Measurements from ENCODE around the gene CYP2A13.
"Not testable (repeated sequence)": the region's sequence is repeated elsewhere in the genome, so short reads cannot be mapped to it uniquely, and the experiment has no call there.

The CYP2A13 gene, protein sequence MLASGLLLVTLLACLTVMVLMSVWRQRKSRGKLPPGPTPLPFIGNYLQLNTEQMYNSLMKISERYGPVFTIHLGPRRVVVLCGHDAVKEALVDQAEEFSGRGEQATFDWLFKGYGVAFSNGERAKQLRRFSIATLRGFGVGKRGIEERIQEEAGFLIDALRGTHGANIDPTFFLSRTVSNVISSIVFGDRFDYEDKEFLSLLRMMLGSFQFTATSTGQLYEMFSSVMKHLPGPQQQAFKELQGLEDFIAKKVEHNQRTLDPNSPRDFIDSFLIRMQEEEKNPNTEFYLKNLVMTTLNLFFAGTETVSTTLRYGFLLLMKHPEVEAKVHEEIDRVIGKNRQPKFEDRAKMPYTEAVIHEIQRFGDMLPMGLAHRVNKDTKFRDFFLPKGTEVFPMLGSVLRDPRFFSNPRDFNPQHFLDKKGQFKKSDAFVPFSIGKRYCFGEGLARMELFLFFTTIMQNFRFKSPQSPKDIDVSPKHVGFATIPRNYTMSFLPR

DNA sequence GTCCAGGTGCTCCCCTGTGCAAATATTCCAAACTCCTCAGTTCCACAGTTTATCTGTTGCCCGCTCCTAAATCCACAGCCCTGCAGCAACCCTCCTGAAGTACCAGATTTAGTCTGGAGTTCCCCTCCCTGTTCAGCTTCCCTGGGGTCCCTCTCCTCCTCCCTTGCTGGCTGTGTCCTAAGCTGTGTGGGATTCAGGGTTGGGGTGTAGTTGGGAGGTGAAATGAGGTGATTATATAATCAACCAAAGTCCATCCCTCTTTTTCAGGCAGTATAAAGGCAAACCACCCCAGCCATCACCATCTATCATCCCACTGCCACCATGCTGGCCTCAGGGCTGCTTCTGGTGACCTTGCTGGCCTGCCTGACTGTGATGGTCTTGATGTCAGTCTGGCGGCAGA is at the start of gene CYP2A13:
Gene CYP2A13 (plus strand): TSS at position 301 of the 400 bp plus-strand sequence. CDS start 21 bp downstream, at position 322.
- no peak for DNase-seq

DNA sequence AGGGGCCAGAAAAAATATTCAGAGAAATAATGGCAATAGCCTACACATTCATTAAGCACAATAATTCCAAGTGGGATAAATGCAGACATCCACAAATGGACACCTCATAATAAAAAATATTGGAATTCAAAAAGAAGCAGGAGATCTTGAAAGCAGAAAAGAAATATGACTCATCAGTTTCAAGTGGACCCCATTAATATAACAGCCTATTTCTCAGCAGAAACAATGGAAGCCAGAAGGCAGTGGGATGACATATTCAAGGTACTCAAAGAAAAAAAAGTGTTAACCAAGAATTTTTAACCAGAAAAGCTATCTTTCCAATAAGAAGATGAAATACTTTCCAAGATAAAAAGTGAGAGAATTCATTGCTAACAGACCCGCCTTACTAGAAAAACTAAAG is 48.4 kb upstream of the CYP2A13 start:
- DNase-seq: no peak

DNA sequence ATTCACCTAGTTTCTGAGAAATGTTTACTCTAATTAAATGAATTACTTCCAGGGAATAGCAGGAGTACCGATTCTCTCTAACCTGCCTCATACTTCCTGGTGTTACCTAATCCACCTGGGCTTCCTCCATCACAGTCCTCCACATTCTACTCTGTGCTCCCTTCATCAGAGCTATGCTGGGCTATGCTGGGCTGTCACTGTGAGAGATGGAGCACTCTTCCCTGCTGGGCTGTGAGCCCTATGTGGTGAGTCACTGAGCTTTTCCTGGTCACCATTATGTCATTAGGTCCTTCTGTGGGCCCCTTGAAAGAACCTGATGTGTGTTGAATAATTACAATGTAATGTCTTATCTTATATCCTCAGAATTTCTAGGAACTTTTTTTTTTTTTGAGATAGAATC is 43.2 kb upstream of the CYP2A13 start:
- not testable (repeated sequence) for DNase-seq

DNA sequence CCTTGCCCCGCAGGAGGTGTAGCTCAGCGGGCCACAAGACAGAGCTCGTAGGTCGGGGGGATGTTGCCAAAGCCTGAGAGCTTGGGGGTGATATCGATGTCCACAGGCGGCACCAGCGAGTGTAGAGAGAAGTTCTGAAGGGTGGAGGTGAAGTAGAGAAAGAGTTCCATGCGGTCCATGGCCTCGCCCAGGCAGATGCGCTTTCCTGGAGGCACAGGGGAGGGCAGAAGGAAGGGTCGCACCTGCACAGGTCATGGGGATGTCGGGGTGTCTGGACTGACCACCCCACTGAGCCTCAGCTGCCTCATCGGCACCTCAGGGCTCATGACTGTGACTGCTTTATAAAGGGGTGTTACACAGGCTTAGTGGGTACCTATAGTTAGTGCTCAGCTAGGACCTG is 37.8 kb upstream of the CYP2A13 start:
- DNase-seq: no peak

DNA sequence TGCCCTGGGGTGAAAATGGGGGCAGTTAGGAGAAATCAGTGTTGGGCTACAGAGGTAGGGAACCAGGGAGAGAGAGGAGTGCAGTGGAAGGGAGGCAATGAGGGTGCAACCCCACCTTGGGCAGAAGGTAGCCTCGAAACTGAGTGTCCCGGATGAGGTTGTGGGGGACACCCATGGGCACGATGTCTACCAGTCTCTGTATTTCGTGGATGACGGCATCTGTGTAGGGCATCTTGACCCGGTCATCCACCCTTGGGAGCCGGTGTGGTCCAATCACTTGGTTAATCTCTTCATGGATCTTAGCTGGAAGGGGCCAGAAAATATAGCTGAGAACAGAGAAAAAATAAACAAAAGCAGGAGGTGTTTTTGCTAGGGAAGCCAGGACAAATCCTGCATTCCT is 36.1 kb upstream of the CYP2A13 start:
- not testable (repeated sequence) for DNase-seq

DNA sequence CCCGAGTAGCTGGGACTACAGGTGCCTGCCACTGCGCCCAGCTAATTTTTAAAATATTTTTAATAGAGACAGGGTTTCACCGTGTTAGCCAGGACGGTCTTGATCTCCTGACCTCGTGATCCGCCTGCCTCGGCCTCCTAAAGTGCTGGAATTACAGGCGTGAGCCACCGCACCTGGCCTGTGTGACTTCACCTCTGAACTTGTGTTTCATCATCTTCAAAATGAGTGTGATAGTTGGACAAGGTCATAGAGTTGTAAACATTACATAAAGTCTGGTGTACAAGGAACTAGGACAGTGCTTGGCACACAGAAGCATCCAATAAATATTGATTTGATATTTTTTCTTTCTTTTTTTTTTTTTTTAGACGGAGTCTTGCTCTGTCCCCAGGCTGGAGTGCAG is 34.9 kb upstream of the CYP2A13 start:
- not testable (repeated sequence) for DNase-seq

DNA sequence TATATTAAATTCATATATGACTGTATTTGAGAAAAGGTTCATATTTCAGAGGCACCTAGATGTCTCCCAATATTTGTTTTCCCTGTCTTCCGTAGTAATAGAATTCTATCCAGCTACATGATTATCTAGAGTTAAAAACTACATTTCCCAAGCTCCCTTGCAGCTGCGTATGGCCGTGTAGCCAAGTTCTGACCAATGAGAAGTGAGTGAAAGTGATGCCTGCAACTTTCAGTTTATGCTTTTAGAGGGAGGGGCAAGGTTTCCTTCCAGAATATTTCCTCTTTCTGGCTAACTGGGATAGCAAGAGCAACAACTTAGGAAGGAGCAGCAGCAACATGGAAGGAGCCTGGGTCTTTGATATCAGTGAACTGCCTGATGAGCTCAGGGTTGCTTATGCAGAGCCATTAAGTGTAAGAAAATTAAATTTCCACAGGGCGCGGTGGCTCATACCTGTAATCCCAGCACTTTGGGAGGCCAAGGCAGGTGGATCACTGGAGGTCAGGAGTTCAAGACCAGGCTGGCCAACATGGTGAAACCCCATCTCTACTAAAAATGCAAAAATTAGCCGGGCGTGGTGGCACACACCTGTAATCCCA is 23.2 kb upstream of the CYP2A13 start:
- DNase-seq: peak; percentile 20

DNA sequence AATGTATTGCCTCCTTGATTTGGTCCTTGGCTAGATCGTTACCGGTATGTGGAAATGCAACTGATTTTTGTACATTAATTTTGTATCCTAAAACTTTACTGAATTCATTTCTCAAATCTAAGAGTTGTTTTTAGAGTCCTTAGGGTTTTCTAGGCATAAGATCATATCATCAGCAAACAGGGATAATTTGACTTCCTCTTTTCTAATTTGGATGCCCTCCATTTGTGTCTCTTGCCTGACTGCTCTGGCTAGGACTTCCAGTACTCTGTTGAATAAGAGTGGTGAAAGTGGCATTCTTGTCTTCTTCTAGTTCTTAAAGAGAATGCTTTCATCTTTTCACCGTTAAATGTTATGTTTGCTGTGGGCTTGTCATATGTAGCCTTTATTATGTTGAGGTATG is 12.0 kb upstream of the CYP2A13 start:
- DNase-seq: no peak

DNA sequence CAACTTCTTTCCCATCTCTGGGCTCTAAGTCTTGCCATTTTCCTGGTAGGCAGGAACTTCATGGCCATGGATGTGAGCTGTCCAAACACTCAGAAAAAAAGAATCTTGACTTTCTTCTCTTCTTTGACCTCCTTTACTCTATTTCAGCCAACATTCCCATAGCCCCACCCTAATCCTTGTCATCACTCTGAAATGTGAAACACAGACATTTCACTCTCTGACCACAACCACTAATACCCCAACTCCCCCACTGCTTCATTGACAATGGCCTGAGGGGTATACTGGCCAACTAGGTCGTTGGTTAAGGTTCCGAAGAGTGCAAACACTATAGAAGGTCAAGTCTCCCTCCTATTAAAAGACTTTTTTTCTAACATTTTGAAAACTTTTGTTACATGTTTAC is 4.7 kb upstream of the CYP2A13 start:
- DNase-seq: no peak

DNA sequence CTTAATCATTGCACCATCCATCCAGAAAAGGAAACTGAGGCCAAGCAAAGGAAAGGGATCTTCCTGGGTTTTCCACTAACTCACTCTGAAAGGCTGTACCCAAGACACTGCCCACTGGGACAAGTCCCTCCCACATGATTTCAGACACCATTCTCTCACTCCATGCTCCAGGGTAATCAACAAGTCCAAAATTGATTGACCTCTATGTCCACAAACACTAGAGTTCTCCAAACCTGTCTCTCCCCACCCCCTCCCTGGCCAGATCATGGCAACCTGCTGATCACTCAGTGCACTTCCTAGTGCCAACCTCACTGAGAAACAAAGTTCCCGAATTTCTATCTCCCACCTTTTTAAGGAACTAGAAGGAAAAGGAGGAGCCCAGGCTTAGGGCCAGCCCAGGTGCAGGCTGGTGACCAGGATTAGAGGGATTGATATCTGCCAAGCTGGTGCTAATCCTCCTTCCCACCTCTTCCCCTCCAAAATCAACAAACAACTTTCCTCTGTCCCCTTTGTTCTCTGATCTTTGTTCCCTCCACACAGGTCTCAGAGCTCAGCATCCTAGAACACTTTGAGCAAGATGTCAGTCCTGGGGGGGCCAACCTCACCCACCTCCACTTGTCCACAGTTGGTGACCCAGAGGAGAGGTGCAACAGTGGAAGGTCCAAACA is 2.4 kb upstream of the CYP2A13 start:
- no peak for DNase-seq

DNA sequence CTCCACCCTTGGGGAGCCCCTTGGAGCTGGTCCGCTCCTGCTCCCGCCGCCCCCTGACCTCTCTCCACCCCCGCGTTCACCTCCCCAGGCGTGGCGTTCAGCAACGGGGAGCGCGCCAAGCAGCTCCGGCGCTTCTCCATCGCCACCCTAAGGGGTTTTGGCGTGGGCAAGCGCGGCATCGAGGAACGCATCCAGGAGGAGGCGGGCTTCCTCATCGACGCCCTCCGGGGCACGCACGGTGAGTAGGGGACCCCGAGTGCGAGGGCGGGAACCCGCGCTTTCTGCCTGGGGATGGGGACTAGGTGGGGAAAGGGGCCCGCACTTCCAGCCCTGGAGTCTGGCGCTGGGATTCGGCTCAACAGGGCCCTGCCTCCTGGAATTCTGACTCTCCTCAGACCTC is 1.7 kb downstream of the CYP2A13 start:
- no peak for DNase-seq

DNA sequence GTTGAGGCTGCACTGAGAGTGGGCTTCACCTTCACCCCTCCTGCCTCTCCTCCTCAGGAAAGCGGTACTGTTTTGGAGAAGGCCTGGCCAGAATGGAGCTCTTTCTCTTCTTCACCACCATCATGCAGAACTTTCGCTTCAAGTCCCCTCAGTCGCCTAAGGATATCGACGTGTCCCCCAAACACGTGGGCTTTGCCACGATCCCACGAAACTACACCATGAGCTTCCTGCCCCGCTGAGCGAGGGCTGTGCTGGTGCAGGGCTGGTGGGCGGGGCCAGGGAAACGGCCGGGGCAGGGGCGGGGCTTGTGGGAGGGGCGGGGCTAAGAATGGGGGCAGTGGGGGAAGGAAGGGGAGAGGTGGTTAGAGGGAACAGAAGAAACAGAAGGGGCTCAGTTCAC is 7.5 kb downstream of the CYP2A13 start:
- no peak for DNase-seq

DNA sequence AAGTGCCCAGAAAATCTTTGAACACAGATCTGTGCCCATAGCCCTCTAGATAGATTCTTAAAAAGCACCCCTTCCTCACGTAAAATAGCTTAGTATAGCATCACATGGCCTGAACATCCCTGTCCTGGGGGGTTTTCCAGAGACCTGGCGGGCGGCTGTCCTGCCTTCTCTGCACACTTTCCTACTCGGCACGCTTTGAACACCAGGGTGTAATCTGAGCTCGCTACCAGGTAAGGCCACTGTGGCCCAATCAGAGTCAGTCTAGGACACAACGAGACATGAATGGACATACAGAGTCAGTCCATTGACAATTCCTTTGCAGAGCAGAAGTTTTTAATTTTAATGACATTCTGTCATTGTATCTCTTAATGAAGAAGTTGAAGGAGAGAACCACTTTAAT is 8.1 kb downstream of the CYP2A13 start:
- no peak for DNase-seq

DNA sequence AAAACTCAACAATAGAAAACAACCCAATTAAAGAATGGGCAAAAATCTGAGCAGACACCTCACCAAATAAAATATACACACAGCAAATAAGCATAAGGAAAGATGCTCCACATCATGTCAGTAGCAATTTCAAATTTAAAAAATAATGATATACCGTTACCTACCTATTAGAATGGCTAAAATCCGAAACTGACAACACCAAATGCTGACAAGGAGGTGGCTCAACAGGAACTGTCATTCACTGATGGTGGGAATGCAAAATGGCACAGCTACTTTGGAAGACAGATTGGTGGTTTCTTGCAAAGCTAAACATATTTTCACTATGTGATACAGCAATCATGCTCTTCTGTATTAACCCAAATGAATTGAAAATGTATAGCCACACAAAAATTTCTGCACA is 9.1 kb downstream of the CYP2A13 start:
- no peak for DNase-seq

DNA sequence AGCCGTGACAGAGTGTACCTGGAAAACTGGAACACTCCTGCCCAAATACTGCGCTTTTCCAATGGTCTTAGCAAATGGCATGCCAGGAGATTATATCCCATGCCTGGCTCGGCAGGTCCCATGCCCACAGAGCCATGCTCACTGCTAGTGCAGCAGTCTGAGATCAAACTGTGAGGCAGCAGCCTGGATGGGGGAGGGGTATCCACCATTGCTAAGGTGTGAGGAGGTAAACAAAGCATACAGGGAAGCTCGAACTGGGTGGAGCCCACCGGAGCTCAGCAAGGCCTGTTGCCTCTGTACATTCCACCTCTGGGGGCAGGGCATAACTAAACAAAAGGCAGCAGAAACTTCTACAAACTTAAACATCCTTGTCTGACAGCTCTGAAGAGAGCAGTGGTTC is 10.5 kb downstream of the CYP2A13 start:
- DNase-seq: no peak

DNA sequence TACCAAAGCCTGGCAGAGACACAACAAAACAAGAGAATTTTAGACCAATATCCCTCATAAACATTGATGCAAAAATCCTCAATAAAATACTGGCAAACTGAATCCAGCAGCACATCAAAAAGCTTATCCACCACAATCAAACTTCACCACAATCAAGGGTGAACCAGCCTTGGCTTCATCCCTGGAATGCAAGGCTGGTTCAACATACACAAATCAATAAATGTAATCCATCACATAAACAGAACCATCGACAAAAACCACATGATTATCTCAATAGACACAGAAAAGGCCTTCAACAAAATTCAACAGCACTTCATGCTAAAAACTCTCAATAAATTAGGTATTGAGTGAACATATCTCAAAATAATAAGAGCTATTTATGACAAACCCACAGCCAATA is 14.0 kb downstream of the CYP2A13 start:
- DNase-seq: not testable (repeated sequence)

DNA sequence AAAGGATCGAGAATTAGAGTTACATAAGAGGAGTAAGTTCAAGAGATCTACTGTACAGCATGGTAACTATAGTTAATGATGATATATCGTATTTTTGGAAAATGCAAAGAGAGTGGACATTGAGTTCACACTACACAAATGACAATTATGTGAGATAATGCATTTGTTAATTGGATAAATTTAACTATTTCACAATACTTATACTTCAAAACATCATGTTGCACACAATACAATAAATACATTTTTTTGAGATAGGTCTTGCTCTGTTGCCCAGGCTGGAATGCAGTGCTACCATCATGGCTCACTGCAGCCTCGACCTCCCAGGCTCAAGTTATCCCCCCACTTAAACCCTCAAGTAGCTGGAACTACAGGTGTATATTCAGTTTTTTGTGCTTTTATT is 17.9 kb downstream of the CYP2A13 start:
- DNase-seq: no peak

DNA sequence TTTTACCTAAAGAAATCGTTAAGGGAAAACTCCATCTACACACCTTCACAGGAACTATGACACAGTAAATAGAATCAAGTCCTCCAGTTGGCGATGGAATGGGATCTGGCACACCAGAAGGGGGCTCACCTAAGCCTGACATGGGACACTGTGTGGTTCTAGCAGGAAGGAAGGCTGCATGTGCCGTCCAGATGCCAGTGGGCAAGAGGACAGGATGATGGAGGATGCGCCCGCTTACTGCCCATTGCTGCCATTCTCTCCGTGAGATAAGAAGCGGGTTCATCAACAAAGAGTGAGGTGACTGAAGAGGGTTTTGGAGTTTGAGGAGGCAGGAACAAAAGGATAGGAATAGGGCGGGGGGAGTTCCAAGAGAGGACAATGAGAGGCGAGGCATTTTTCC is 23.0 kb downstream of the CYP2A13 start:
- DNase-seq: no peak

DNA sequence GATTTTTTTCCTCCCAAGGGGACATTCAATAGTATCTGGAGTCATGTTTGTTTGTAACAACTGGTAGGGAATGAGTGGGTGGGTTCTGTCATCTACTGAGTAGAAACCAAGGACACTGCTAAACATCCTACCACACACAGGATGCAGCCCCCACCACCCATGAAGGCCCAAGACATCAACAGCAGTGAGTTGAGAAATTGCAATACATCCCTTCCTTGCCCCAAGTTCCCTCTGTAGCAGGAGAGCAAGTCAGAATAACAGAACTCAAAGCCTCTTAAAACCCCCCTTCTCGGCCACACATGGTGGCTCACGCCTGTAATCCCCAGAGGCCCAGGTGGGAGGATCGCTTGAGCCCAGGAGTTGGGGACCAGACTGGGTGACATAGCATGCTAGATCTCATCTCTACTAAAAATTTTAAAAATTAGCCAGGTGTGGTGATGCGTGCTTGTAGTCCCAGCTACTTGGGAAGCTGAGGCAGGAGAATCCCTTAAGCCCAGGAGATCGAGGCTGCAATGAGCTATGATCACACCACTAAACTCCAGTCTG is 23.6 kb downstream of the CYP2A13 start:
- DNase-seq: no peak

DNA sequence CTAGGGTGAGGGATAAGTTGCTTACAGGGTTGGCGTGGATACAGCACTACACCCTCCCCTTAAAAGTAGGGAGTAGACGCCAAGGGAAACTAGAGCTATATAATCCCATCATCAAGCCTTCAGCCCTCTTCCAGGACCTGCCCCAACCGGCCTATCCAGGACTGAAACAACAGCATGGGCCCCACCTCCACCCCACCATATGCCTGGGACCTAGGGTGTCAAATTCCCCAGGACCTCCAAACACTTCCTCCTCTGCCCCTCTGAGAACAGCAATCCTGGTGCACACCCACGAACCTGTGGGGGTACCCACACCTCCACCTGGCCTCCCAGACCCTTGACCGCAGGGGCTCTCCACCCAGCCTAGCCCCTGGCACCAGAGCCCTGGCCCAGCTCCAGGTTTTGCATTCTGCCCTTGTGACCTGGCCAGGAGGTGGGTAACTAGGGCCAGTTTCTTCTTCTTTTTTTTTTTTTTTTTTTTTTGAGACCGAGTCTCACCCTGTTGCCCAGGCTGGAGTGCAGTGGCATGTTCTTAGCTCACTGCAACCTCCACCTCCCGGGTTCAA is 24.6 kb downstream of the CYP2A13 start:
- DNase-seq: no peak

DNA sequence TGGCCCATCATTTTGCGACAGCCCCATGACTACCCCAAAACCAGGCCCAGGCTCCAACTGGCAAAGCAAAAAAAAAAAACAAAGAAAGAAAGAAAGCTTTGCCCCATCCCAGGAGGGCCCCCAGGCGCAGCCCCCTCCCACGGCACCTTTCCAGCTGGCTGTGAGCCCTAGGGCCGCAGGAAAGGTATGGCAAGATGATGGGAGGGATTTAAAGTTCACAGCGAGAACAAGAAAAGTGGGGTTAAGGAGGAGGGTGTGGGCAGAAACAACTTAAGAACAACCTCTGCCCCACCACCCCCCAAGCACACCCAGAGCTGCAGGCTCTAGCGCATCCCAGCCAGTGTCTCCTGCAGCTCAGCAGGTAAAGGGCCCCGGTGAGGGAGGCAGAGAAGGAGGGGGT is 25.9 kb downstream of the CYP2A13 start, which contains the start of gene CYP2F1:
Gene CYP2F1 (plus strand): TSS at position 301 of the 400 bp plus-strand sequence. CDS start 1,757 bp downstream, outside the sequence.
- no peak for DNase-seq

DNA sequence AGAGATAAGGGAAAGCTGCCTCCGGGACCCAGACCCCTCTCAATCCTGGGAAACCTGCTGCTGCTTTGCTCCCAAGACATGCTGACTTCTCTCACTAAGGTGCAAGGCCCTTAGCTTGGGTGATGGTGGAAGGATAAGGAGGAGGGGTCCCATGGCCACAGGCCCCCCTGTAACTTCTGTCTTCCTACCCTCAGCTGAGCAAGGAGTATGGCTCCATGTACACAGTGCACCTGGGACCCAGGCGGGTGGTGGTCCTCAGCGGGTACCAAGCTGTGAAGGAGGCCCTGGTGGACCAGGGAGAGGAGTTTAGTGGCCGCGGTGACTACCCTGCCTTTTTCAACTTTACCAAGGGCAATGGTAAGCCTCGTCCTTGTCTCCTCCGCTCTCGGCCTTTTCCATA is 28.0 kb downstream of the CYP2A13 start:
- no peak for DNase-seq

Data from CD4-positive, alpha-beta T cell treated with Interleukin-17A for 1 hour (primary cell).